ENCODE data around the gene FOXN3.

DNA sequence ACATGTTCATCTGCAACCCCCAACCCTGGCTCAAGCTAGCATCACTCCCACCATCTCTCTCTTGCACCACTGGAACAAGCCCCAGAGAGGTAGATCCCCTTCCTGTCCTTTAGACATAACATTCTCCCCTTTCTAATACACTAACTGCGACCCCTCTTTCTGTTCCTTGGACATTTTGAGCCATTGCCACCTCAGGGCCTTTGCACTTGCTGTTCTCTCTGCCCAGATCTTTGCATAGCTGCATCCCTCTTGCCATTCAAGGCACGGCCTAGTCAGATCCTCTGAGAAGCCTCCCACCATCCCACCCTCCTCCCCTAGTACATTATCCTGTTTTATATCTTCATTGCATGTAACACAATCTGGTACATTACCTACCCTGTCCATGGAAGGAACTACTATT, 16.5 kb downstream of the FOXN3 start:
- TF ChIP-seq, protein P1, sequence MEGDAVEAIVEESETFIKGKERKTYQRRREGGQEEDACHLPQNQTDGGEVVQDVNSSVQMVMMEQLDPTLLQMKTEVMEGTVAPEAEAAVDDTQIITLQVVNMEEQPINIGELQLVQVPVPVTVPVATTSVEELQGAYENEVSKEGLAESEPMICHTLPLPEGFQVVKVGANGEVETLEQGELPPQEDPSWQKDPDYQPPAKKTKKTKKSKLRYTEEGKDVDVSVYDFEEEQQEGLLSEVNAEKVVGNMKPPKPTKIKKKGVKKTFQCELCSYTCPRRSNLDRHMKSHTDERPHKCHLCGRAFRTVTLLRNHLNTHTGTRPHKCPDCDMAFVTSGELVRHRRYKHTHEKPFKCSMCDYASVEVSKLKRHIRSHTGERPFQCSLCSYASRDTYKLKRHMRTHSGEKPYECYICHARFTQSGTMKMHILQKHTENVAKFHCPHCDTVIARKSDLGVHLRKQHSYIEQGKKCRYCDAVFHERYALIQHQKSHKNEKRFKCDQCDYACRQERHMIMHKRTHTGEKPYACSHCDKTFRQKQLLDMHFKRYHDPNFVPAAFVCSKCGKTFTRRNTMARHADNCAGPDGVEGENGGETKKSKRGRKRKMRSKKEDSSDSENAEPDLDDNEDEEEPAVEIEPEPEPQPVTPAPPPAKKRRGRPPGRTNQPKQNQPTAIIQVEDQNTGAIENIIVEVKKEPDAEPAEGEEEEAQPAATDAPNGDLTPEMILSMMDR (IDR thresholded peaks at IDR 0.05; ENCODE audit: low read depth, low read length) = no peak
- no peak for TF ChIP-seq EZH2phosphoT487 (IDR thresholded peaks at IDR 0.05; ENCODE audit: low read depth)

Measured in OCI-LY3 (cell line).